Lung (tissue), 13 donors: ENCODE results near the gene RELA. TPM values are rescaled to one million over a fixed set of nuclear protein-coding genes. Genes with fewer than 3 reads are reported as not detected.

Source experiments
- ATAC-seq: fragments of 200-7000 bp; cut with Tn5 transposase; one replicate; pipeline ENCODE4 v1.9.1; 2020; ENCODE audit warnings: moderate number of reproducible peaks; ENCODE audit not compliant: insufficient read depth, low FRiP score
- DNase-seq, 3 donors: peaks; one replicate each; pipeline ENCODE4 v3.0.0-alpha.2; 2013 to 2017
- H3K27ac ChIP-seq, 2 donors: one replicate each; pipeline ENCODE4 v1.5.1; 2013; ENCODE audit warnings: mild to moderate bottlenecking in 2 of 2, moderate library complexity in 2 of 2, control low read depth in 1 of 2, inconsistent platforms in 1 of 2, low read depth in 1 of 2, low read length in 1 of 2
- H3K27me3 ChIP-seq, 3 donors: one replicate each; pipeline ENCODE4 v1.5.1; 2013; ENCODE audit warnings: low read length in 2 of 3; ENCODE audit not compliant: control insufficient read depth in 3 of 3, insufficient read depth in 3 of 3
- H3K36me3 ChIP-seq, 4 donors: one replicate each; pipeline ENCODE4 v1.5.1; 2013; ENCODE audit warnings: low read length in 4 of 4, mild to moderate bottlenecking in 1 of 4, moderate library complexity in 1 of 4; ENCODE audit not compliant: control insufficient read depth in 4 of 4, insufficient read depth in 4 of 4
- H3K4me1 ChIP-seq, 5 donors: one replicate each; pipeline ENCODE4 v1.5.1; 2013; ENCODE audit warnings: low read length in 5 of 5, mild to moderate bottlenecking in 2 of 5, moderate library complexity in 1 of 5; ENCODE audit not compliant: control insufficient read depth in 5 of 5, insufficient read depth in 5 of 5
- H3K4me3 ChIP-seq: one replicate; pipeline ENCODE4 v1.5.1; 2013; ENCODE audit warnings: mild to moderate bottlenecking, control low read depth, moderate library complexity
- H3K9ac ChIP-seq, 2 donors: one replicate each; pipeline ENCODE4 v1.5.1; 2013; ENCODE audit warnings: low read length in 2 of 2, control low read depth in 1 of 2; ENCODE audit not compliant: insufficient read depth in 1 of 2
- H3K9me3 ChIP-seq, 4 donors: one replicate each; pipeline ENCODE4 v1.5.1; 2013; ENCODE audit warnings: low read length in 3 of 4, mild to moderate bottlenecking in 1 of 4, moderate library complexity in 1 of 4; ENCODE audit not compliant: control insufficient read depth in 4 of 4, insufficient read depth in 3 of 4
- WGBS, 2 donors: extraction: QIAGEN DNeasy Blood & Tissue Kit; methylation state at CpG; one replicate each; pipeline ENCODE4 v1.1.7; 2013; 5-methylcytosine and 5-hydroxymethylcytosine counted together
- polyA plus RNA-seq, 2 donors: library from polyadenylated mRNA; stranded (reverse); fragments of 200-250 nt; gene quantifications; one replicate each; pipeline ENCODE4 v1.2.1, GENCODE V29; 2013
- small RNA-seq: library from RNA; depleted of rRNA; stranded (forward); fragments of <200 nt; gene quantifications from one replicate; pipeline ENCODE3, GENCODE V24; 2014; ENCODE audit warnings: low replicate concordance
- total RNA-seq, 2 donors: library from RNA; depleted of rRNA in 1 of 2; stranded (reverse); fragments of >200 nt in 1 of 2; gene quantifications; one replicate each; pipeline ENCODE4 v1.2.1, GENCODE V29; 2014 to 2021
- TF ChIP-seq, protein P1 (sequence below): IDR thresholded peaks from 2 replicates; pipeline ENCODE4 v1.5.1; 2012; ENCODE audit warnings: mild to moderate bottlenecking; ENCODE audit errors: control extremely low read depth, extremely low read depth
- donor health status: control.
- donor health status: control.
- donor health status: Bipolar disorder and iron deficiency.
- donor health status: healthy.
- donor health status: DM: yes; HTN: yes; CAD: no.

The RELA gene
- total and polyA plus RNA-seq, 4 donors, result 34.8 to 72.6 (median 58.0) TPM

GRCh38 chr11:65604258-65604657 is 58.5 kb downstream of the RELA start:
- peaks cover 0 to 2% (median 0%) of the 10 kb centered on the region in 4 donors for H3K9me3 ChIP-seq
- 95 to 96% methylated on average over 1 of the region's 1 CpG for WGBS, 2 donors
- ATAC-seq (no peak), DNase-seq (no peak)
- H3K36me3 ChIP-seq, result peaks cover 4 to 58% (median 35%) of the 10 kb centered on the region in 4 donors
- no peak overlapping the region for H3K4me3 ChIP-seq
- H3K27ac ChIP-seq, result peak overlapping the region in 1 of 2 donors; percentile 32
- H3K4me1 ChIP-seq, result peaks cover 0 to 11% (median 7%) of the 10 kb centered on the region in 5 donors
- no peaks in the 10 kb centered on the region for H3K27me3 ChIP-seq
- TF ChIP-seq, protein P1, sequence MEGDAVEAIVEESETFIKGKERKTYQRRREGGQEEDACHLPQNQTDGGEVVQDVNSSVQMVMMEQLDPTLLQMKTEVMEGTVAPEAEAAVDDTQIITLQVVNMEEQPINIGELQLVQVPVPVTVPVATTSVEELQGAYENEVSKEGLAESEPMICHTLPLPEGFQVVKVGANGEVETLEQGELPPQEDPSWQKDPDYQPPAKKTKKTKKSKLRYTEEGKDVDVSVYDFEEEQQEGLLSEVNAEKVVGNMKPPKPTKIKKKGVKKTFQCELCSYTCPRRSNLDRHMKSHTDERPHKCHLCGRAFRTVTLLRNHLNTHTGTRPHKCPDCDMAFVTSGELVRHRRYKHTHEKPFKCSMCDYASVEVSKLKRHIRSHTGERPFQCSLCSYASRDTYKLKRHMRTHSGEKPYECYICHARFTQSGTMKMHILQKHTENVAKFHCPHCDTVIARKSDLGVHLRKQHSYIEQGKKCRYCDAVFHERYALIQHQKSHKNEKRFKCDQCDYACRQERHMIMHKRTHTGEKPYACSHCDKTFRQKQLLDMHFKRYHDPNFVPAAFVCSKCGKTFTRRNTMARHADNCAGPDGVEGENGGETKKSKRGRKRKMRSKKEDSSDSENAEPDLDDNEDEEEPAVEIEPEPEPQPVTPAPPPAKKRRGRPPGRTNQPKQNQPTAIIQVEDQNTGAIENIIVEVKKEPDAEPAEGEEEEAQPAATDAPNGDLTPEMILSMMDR, result no peak
- no peak overlapping the region for H3K9ac ChIP-seq

Small RNA genes within 50 kb of the gene (small RNA-seq; reads per million reads assigned to genes)
- not detected for gene MIR4489
- gene MIR4690, result 0.08 reads per million
- gene RN7SL309P, result not detected

Other genes with a start within 250 kb of the RELA start
- 100 to 1,000 TPM; 518 to 912 TPM for gene NEAT1, start 240.1 kb downstream of the RELA start, total RNA-seq
- 1,000 to 10,000 TPM in 1 of 2 donors, 100 to 1,000 TPM in 1; 481 to 1,176 TPM for gene NEAT1, start 240.1 kb downstream of the RELA start, polyA plus RNA-seq
- over 10,000 TPM; 10,633 to 48,332 TPM for gene MALAT1, start 163.9 kb downstream of the RELA start, total RNA-seq
- 1,000 to 10,000 TPM in 1 of 2 donors, 100 to 1,000 TPM in 1; 125 to 2,965 TPM for gene MALAT1, start 163.9 kb downstream of the RELA start, polyA plus RNA-seq
- 10 to 100 TPM; 54.3 to 93.8 TPM for gene SCYL1, start 137.8 kb downstream of the RELA start, total RNA-seq
- gene SCYL1, start 137.8 kb downstream of the RELA start, polyA plus RNA-seq, result 100 to 1,000 TPM in 1 of 2 donors, 10 to 100 TPM in 1; 79.1 to 107 TPM
- 100 to 1,000 TPM; 100 to 111 TPM for gene LTBP3, start 104.6 kb downstream of the RELA start, total RNA-seq
- 10 to 100 TPM; 39.1 to 46.6 TPM for gene LTBP3, start 104.6 kb downstream of the RELA start, polyA plus RNA-seq
- gene ZNRD2, start 92.4 kb downstream of the RELA start, total RNA-seq, result 10 to 100 TPM; 22.0 to 35.9 TPM
- 10 to 100 TPM; 65.6 to 81.5 TPM for gene ZNRD2, start 92.4 kb downstream of the RELA start, polyA plus RNA-seq
- 10 to 100 TPM; 20.6 to 53.5 TPM for gene FAM89B, start 90.4 kb downstream of the RELA start, total RNA-seq
- 10 to 100 TPM; 44.4 TPM for gene FAM89B, start 90.4 kb downstream of the RELA start, polyA plus RNA-seq
- gene EHBP1L1, start 86.9 kb downstream of the RELA start, total RNA-seq, result 100 to 1,000 TPM in 1 of 2 donors, 10 to 100 TPM in 1; 58.3 to 154 TPM
- 100 to 1,000 TPM in 1 of 2 donors, 10 to 100 TPM in 1; 49.8 to 125 TPM for gene EHBP1L1, start 86.9 kb downstream of the RELA start, polyA plus RNA-seq
- 1 to 10 TPM in 1 of 2 donors, under 1 TPM in 1; 0.46 to 1.1 TPM for gene KCNK7, start 67.1 kb downstream of the RELA start, total RNA-seq
- 1 to 10 TPM; 1.5 to 2.8 TPM for gene KCNK7, start 67.1 kb downstream of the RELA start, polyA plus RNA-seq
- 100 to 1,000 TPM in 1 of 2 donors, 10 to 100 TPM in 1; 60.0 to 108 TPM for gene MAP3K11, start 48.7 kb downstream of the RELA start, total RNA-seq
- gene MAP3K11, start 48.7 kb downstream of the RELA start, polyA plus RNA-seq, result 10 to 100 TPM; 68.5 to 80.1 TPM
- gene PCNX3, start 47.1 kb downstream of the RELA start, total RNA-seq, result 10 to 100 TPM; 13.9 to 53.8 TPM
- gene PCNX3, start 47.1 kb downstream of the RELA start, polyA plus RNA-seq, result 10 to 100 TPM; 16.1 to 24.8 TPM
- 10 to 100 TPM; 39.7 to 82.8 TPM for gene SIPA1, start 24.8 kb downstream of the RELA start, total RNA-seq
- gene SIPA1, start 24.8 kb downstream of the RELA start, polyA plus RNA-seq, result 100 to 1,000 TPM in 1 of 2 donors, 10 to 100 TPM in 1; 82.8 to 102 TPM
- gene KAT5, start 49.3 kb upstream of the RELA start, total RNA-seq, result 10 to 100 TPM; 45.3 to 88.6 TPM
- gene KAT5, start 49.3 kb upstream of the RELA start, polyA plus RNA-seq, result 10 to 100 TPM; 70.0 to 95.3 TPM
- 10 to 100 TPM; 21.8 to 62.3 TPM for gene RNASEH2C, start 57.9 kb upstream of the RELA start, total RNA-seq
- gene RNASEH2C, start 57.9 kb upstream of the RELA start, polyA plus RNA-seq, result 10 to 100 TPM; 88.5 to 97.7 TPM
- 10 to 100 TPM in 1 of 2 donors, 1 to 10 TPM in 1; 8.6 to 35.5 TPM for gene AP5B1, start 118.1 kb upstream of the RELA start, total RNA-seq
- gene AP5B1, start 118.1 kb upstream of the RELA start, polyA plus RNA-seq, result 10 to 100 TPM; 13.0 to 35.1 TPM
- under 1 TPM; 0.17 to 0.77 TPM for gene OVOL1, start 124.1 kb upstream of the RELA start, total RNA-seq
- 1 to 10 TPM in 1 of 2 donors, under 1 TPM in 1; 0.96 to 1.4 TPM for gene OVOL1, start 124.1 kb upstream of the RELA start, polyA plus RNA-seq
- under 1 TPM; 0.52 to 0.77 TPM for gene SNX32, start 171.0 kb upstream of the RELA start, total RNA-seq
- under 1 TPM; 0.14 to 0.88 TPM for gene SNX32, start 171.0 kb upstream of the RELA start, polyA plus RNA-seq
- gene CFL1, start 195.3 kb upstream of the RELA start, total RNA-seq, result 100 to 1,000 TPM; 387 to 967 TPM
- 1,000 to 10,000 TPM in 1 of 2 donors, 100 to 1,000 TPM in 1; 493 to 1,282 TPM for gene CFL1, start 195.3 kb upstream of the RELA start, polyA plus RNA-seq
- 10 to 100 TPM; 35.0 to 61.4 TPM for gene MUS81, start 197.5 kb upstream of the RELA start, total RNA-seq
- gene MUS81, start 197.5 kb upstream of the RELA start, polyA plus RNA-seq, result 10 to 100 TPM; 46.2 to 62.2 TPM
- 10 to 100 TPM; 62.8 to 67.0 TPM for gene EFEMP2, start 209.9 kb upstream of the RELA start, total RNA-seq
- 10 to 100 TPM; 34.2 to 44.8 TPM for gene EFEMP2, start 209.9 kb upstream of the RELA start, polyA plus RNA-seq
- 1 to 10 TPM; 3.1 to 4.6 TPM for gene CTSW, start 216.9 kb upstream of the RELA start, total RNA-seq
- gene CTSW, start 216.9 kb upstream of the RELA start, polyA plus RNA-seq, result 1 to 10 TPM; 2.9 to 8.7 TPM
- 10 to 100 TPM; 49.8 to 74.6 TPM for gene FIBP, start 225.6 kb upstream of the RELA start, total RNA-seq
- 10 to 100 TPM; 47.1 to 77.2 TPM for gene FIBP, start 225.6 kb upstream of the RELA start, polyA plus RNA-seq
- gene CCDC85B, start 227.8 kb upstream of the RELA start, total RNA-seq, result 10 to 100 TPM; 20.7 to 55.4 TPM
- gene CCDC85B, start 227.8 kb upstream of the RELA start, polyA plus RNA-seq, result 10 to 100 TPM; 52.5 to 63.4 TPM
- 10 to 100 TPM in 1 of 2 donors, under 1 TPM in 1; 0.43 to 11.4 TPM for gene FOSL1, start 237.5 kb upstream of the RELA start, total RNA-seq
- 10 to 100 TPM; 19.2 to 19.9 TPM for gene FOSL1, start 237.5 kb upstream of the RELA start, polyA plus RNA-seq